HepG2 (cell line): ENCODE results near the gene FYB2. TPM values are rescaled to one million over a fixed set of nuclear protein-coding genes. Genes with fewer than 3 reads are reported as not detected.

Experiments used
- ASH2L ChIP-seq: fragments of 300-600, 200-600 bp; sonication (generic); IDR thresholded peaks from 2 replicates; pipeline ENCODE4 v1.7.0; 2017; ENCODE audit warnings: low read depth, mild to moderate bottlenecking, moderate library complexity, mixed read lengths, low read length; ENCODE audit not compliant: insufficient read length
- BCL6 ChIP-seq: IDR thresholded peaks from 2 replicates; pipeline ENCODE4 v1.6.1; 2016; ENCODE audit warnings: missing genetic modification reagents, missing compliant biosample characterization
- HNRNPUL1 ChIP-seq: fragments of 200-400 bp; formaldehyde crosslinking; IDR thresholded peaks from 2 replicates; pipeline ENCODE4 v1.6.1; 2017; ENCODE audit warnings: low read depth, mild to moderate bottlenecking, low read length, moderate library complexity
- JDP2 ChIP-seq: sonication (generic); formaldehyde crosslinking; IDR thresholded peaks from 2 replicates; pipeline ENCODE4 v1.8.1; 2022; ENCODE audit warnings: missing genetic modification reagents, borderline replicate concordance
- MTA1 ChIP-seq: sonication (generic); formaldehyde crosslinking; IDR thresholded peaks from 2 replicates; pipeline ENCODE4 v1.4.0; 2020; ENCODE audit warnings: missing genetic modification reagents, mild to moderate bottlenecking, borderline replicate concordance
- PHF21A ChIP-seq: sonication (generic); formaldehyde crosslinking; IDR thresholded peaks from 2 replicates; pipeline ENCODE4 v1.5.0; 2020; ENCODE audit warnings: mild to moderate bottlenecking, missing genetic modification reagents
- SP2 ChIP-seq: sonication (generic); formaldehyde crosslinking; IDR thresholded peaks from 2 replicates; pipeline ENCODE4 v1.5.1; 2020; ENCODE audit warnings: mild to moderate bottlenecking, missing genetic modification reagents
- TBX2 ChIP-seq: sonication (generic); formaldehyde crosslinking; IDR thresholded peaks from 2 replicates; pipeline ENCODE4 v1.5.0; 2020; ENCODE audit warnings: missing genetic modification reagents, mild to moderate bottlenecking, borderline replicate concordance
- ZFP62 ChIP-seq: sonication (generic); formaldehyde crosslinking; IDR thresholded peaks from 2 replicates; pipeline ENCODE4 v1.4.0; 2020; ENCODE audit warnings: missing genetic modification reagents
- ZNF367 ChIP-seq: sonication (generic); formaldehyde crosslinking; IDR thresholded peaks from 2 replicates; pipeline ENCODE4 v1.4.0; 2020; ENCODE audit warnings: missing genetic modification reagents, borderline replicate concordance
- ZNF431 ChIP-seq: sonication (generic); formaldehyde crosslinking; IDR thresholded peaks from 2 replicates; pipeline ENCODE4 v1.9.0; 2022; ENCODE audit warnings: missing genetic modification reagents, low read depth, mild to moderate bottlenecking, borderline replicate concordance
- ZNF629 ChIP-seq: sonication (generic); formaldehyde crosslinking; conservative IDR thresholded peaks from 2 replicates; pipeline ENCODE4 v1.5.0; 2020; ENCODE audit warnings: missing genetic modification reagents
- polyA plus RNA-seq, 8 experiments: library from polyadenylated mRNA; depleted of rRNA in 3 of 8; stranded (reverse) in 7 of 8; unstranded in 1 of 8; fragments of >200 nt; fragmentation: Illumina TruSeq in 4 of 8; extraction: Trizol in 4 of 8; gene quantifications; 2 replicates each; pipeline versions ENCODE4 v1.2.1 to v1.2.3, GENCODE V29; 2011 to 2016; ENCODE audit warnings: low read depth in 4 of 8, missing spikeins in 1 of 8, mixed read lengths in 1 of 8; ENCODE audit not compliant: insufficient read depth in 1 of 8
- total RNA-seq, 5 experiments: library from RNA; depleted of rRNA; stranded (reverse); fragments of >200 nt; fragmentation: Illumina TruSeq; extraction: Trizol; gene quantifications; 2 replicates each; pipeline ENCODE4 v1.2.3, GENCODE V29; 2016; ENCODE audit warnings: low read depth in 1 of 5
- TF ChIP-seq, protein P1 (sequence below): sonication (generic); formaldehyde crosslinking; IDR thresholded peaks from 2 replicates; pipeline ENCODE4 v1.8.1; 2023; ENCODE audit warnings: mild to moderate bottlenecking, missing genetic modification reagents
- TF ChIP-seq, protein P2 (sequence below): IDR thresholded peaks from 2 replicates; pipeline ENCODE4 v1.6.1; 2016; ENCODE audit warnings: missing biosample characterization, missing genetic modification reagents, low read depth
- TF ChIP-seq, protein P3 (sequence below): sonication (generic); formaldehyde crosslinking; conservative IDR thresholded peaks from 2 replicates; pipeline ENCODE4 v1.8.1; 2023; ENCODE audit warnings: missing genetic modification reagents
- TF ChIP-seq, protein P4 (sequence below): sonication (generic); formaldehyde crosslinking; IDR thresholded peaks from 2 replicates; pipeline ENCODE4 v1.4.0; 2020; ENCODE audit warnings: low read depth, missing genetic modification reagents
- TF ChIP-seq, protein P5 (sequence below): sonication (generic); formaldehyde crosslinking; IDR thresholded peaks from 2 replicates; pipeline ENCODE4 v1.5.1; 2020; ENCODE audit warnings: missing genetic modification reagents, mild to moderate bottlenecking, borderline replicate concordance
- TF ChIP-seq, protein P6 (sequence below), 2 experiments: sonication (generic) in 1 of 2; formaldehyde crosslinking in 1 of 2; IDR thresholded peaks; 2 replicates each; pipeline versions ENCODE4 v1.4.0 to v1.6.1; 2018 to 2020; ENCODE audit warnings: missing genetic modification reagents in 2 of 2, borderline replicate concordance in 1 of 2, low read depth in 1 of 2, mild to moderate bottlenecking in 1 of 2, missing biosample characterization in 1 of 2

FYB2 gene
- total and polyA plus RNA-seq, 2 of the 13 experiments (the other 11 are each of a cell fraction or from before 2014, with no cell fraction given), result 1.2 to 2.7 TPM

DNA sequence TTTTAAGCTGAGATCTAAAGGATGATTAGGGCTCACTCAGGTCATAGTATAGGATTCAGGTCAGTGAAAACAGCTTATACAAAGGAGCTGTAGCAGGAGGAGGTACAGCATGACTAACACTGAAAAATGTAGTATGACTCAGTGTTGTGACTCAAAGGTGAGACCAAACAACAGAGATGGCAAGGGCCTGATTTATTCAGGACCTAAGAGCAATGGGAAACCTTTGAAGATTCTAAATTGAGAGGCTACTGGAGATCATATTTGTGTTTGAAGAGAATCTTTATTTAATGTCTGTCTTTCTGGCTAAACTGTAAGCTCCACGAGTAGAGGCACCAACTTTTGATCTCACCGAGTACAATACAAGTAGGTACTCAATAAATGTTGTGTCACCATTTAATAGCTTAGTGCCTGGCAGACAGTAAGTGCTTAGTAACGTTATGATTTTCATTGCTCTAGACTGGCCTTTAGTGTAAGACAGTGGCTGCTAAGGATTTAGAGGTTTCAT, 130.6 kb downstream of the FYB2 start (continued):
- TF ChIP-seq SP2 (CRISPR knock-in tag) (no peak), MTA1 (CRISPR knock-in tag) (no peak), ZNF629 (CRISPR knock-in tag) (no peak), HNRNPUL1 (no peak), BCL6 (CRISPR knock-in tag) (peak; percentile 65), JDP2 (no peak), TBX2 (peak; percentile 66), ZNF367 (CRISPR knock-in tag) (no peak), ZFP62 (CRISPR knock-in tag) (no peak), ZNF431 (CRISPR knock-in tag) (no peak), ASH2L (no peak), PHF21A (CRISPR knock-in tag) (no peak)
- TF ChIP-seq, protein P1, sequence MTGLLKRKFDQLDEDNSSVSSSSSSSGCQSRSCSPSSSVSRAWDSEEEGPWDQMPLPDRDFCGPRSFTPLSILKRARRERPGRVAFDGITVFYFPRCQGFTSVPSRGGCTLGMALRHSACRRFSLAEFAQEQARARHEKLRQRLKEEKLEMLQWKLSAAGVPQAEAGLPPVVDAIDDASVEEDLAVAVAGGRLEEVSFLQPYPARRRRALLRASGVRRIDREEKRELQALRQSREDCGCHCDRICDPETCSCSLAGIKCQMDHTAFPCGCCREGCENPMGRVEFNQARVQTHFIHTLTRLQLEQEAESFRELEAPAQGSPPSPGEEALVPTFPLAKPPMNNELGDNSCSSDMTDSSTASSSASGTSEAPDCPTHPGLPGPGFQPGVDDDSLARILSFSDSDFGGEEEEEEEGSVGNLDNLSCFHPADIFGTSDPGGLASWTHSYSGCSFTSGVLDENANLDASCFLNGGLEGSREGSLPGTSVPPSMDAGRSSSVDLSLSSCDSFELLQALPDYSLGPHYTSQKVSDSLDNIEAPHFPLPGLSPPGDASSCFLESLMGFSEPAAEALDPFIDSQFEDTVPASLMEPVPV (CRISPR knock-in tag), result no peak
- TF ChIP-seq, protein P2, sequence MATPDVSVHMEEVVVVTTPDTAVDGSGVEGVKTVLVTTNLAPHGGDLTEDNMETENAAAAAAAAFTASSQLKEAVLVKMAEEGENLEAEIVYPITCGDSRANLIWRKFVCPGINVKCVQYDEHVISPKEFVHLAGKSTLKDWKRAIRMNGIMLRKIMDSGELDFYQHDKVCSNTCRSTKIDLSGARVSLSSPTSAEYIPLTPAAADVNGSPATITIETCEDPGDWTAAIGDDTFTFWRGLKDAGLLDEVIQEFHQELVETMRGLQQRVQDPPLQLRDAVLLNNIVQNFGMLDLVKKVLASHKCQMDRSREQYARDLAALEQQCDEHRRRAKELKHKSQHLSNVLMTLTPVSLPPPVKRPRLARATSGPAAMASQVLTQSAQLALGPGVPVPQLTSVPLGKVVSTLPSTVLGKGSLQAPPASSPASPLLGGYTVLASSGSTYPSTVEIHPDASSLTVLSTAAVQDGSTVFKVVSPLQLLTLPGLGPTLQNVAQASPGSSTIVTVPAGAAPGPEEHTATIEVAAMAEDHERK (CRISPR knock-in tag), result no peak
- TF ChIP-seq, protein P3, sequence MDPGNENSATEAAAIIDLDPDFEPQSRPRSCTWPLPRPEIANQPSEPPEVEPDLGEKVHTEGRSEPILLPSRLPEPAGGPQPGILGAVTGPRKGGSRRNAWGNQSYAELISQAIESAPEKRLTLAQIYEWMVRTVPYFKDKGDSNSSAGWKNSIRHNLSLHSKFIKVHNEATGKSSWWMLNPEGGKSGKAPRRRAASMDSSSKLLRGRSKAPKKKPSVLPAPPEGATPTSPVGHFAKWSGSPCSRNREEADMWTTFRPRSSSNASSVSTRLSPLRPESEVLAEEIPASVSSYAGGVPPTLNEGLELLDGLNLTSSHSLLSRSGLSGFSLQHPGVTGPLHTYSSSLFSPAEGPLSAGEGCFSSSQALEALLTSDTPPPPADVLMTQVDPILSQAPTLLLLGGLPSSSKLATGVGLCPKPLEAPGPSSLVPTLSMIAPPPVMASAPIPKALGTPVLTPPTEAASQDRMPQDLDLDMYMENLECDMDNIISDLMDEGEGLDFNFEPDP, result no peak
- TF ChIP-seq, protein P4, sequence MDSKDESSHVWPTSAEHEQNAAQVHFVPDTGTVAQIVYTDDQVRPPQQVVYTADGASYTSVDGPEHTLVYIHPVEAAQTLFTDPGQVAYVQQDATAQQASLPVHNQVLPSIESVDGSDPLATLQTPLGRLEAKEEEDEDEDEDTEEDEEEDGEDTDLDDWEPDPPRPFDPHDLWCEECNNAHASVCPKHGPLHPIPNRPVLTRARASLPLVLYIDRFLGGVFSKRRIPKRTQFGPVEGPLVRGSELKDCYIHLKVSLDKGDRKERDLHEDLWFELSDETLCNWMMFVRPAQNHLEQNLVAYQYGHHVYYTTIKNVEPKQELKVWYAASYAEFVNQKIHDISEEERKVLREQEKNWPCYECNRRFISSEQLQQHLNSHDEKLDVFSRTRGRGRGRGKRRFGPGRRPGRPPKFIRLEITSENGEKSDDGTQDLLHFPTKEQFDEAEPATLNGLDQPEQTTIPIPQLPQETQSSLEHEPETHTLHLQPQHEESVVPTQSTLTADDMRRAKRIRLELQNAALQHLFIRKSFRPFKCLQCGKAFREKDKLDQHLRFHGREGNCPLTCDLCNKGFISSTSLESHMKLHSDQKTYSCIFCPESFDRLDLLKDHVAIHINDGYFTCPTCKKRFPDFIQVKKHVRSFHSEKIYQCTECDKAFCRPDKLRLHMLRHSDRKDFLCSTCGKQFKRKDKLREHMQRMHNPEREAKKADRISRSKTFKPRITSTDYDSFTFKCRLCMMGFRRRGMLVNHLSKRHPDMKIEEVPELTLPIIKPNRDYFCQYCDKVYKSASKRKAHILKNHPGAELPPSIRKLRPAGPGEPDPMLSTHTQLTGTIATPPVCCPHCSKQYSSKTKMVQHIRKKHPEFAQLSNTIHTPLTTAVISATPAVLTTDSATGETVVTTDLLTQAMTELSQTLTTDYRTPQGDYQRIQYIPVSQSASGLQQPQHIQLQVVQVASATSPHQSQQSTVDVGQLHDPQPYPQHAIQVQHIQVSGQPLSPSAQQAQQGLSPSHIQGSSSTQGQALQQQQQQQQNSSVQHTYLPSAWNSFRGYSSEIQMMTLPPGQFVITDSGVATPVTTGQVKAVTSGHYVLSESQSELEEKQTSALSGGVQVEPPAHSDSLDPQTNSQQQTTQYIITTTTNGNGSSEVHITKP (CRISPR knock-in tag), result peak; percentile 45; the same call in 1 of the 2 replicates
- TF ChIP-seq, protein P5, sequence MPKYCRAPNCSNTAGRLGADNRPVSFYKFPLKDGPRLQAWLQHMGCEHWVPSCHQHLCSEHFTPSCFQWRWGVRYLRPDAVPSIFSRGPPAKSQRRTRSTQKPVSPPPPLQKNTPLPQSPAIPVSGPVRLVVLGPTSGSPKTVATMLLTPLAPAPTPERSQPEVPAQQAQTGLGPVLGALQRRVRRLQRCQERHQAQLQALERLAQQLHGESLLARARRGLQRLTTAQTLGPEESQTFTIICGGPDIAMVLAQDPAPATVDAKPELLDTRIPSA (CRISPR knock-in tag), result no peak
- TF ChIP-seq, protein P6, sequence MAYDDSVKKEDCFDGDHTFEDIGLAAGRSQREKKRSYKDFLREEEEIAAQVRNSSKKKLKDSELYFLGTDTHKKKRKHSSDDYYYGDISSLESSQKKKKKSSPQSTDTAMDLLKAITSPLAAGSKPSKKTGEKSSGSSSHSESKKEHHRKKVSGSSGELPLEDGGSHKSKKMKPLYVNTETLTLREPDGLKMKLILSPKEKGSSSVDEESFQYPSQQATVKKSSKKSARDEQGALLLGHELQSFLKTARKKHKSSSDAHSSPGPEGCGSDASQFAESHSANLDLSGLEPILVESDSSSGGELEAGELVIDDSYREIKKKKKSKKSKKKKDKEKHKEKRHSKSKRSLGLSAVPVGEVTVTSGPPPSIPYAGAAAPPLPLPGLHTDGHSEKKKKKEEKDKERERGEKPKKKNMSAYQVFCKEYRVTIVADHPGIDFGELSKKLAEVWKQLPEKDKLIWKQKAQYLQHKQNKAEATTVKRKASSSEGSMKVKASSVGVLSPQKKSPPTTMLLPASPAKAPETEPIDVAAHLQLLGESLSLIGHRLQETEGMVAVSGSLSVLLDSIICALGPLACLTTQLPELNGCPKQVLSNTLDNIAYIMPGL (CRISPR knock-in tag; IDR thresholded peaks at IDR 0.05; ENCODE audit: borderline replicate concordance in 1 of 2, low read depth in 1 of 2), result peak in 1 of 2 experiments; percentile 35; a peak in 1 of 4 replicates
